Aorta (tissue), 5 donors: Measurements from ENCODE around the gene CFAP97. TPM values are rescaled to one million over a fixed set of nuclear protein-coding genes. Genes with fewer than 3 reads are reported as not detected.

Experiments
- ATAC-seq: fragments of 200-7000 bp; cut with Tn5 transposase; one replicate; pipeline ENCODE4 v1.9.1; 2022; ENCODE audit warnings: moderate library complexity; ENCODE audit not compliant: low FRiP score
- DNase-seq, 2 donors: peaks; one replicate each; pipeline ENCODE4 v3.0.0-alpha.2; 2020
- H3K27ac ChIP-seq, 2 donors: one replicate each; pipeline ENCODE4 v1.5.1; 2013; ENCODE audit warnings: low read length in 2 of 2, mild to moderate bottlenecking in 2 of 2, moderate library complexity in 2 of 2, control low read depth in 1 of 2, inconsistent platforms in 1 of 2, low read depth in 1 of 2
- H3K27me3 ChIP-seq, 2 donors: one replicate each; pipeline ENCODE4 v1.6.1; 2013; ENCODE audit warnings: control low read depth in 1 of 2, low read length in 1 of 2, mild to moderate bottlenecking in 1 of 2, moderate library complexity in 1 of 2; ENCODE audit not compliant: insufficient read depth in 2 of 2, control insufficient read depth in 1 of 2
- H3K36me3 ChIP-seq, 2 donors: one replicate each; pipeline ENCODE4 v1.6.1; 2013; ENCODE audit warnings: control low read depth in 1 of 2, low read length in 1 of 2, mild to moderate bottlenecking in 1 of 2; ENCODE audit not compliant: insufficient read depth in 2 of 2, control insufficient read depth in 1 of 2
- H3K4me1 ChIP-seq, 2 donors: one replicate each; pipeline ENCODE4 v1.6.1; 2013; ENCODE audit warnings: low read length in 2 of 2, control low read depth in 1 of 2, mild to moderate bottlenecking in 1 of 2, moderate library complexity in 1 of 2; ENCODE audit not compliant: insufficient read depth in 2 of 2, control insufficient read depth in 1 of 2
- H3K4me3 ChIP-seq, 2 donors: one replicate each; pipeline ENCODE4 v1.5.1; 2013; ENCODE audit warnings: low read length in 2 of 2, control low read depth in 1 of 2, mild to moderate bottlenecking in 1 of 2
- H3K9me3 ChIP-seq: one replicate; pipeline ENCODE4 v1.6.1; 2013; ENCODE audit warnings: mild to moderate bottlenecking, low read length; ENCODE audit not compliant: control insufficient read depth
- whole genome bisulfite sequencing, 2 donors: extraction: QIAGEN DNeasy Blood & Tissue Kit; methylation state at CpG; one replicate each; pipeline ENCODE4 v1.1.7; 2013; 5-methylcytosine and 5-hydroxymethylcytosine counted together
- intact Hi-C, 2 donors: fragments of 100-400 bp; cut with DNase I; formaldehyde crosslinking; loops; one replicate each; pipeline versions ENCODE4 v1.14.2 to v1.15.0; 2022
- polyA plus RNA-seq, 2 donors: library from polyadenylated mRNA; stranded (reverse); fragments of 200-250 nt; gene quantifications; one replicate each; pipeline ENCODE4 v1.2.3, GENCODE V29; 2013
- total RNA-seq, 2 donors: library from RNA; stranded (reverse); fragmentation: NEBNext Ultra II Directional; extraction: Animal tissue kit (Norgen Biotek cat#: 25700); gene quantifications; one replicate each; pipeline ENCODE4 v1.2.1, GENCODE V29; 2021
- donor health status: healthy with polysubstance abuse.
- donor health status: Bipolar disorder and iron deficiency.
- donor health status: DM: no; HTN: no; CAD: no.
- donor health status: DM: no; HTN: no; CAD: no.
- donor health status: DM: yes; HTN: yes; CAD: no.

The CFAP97 gene
- total and polyA plus RNA-seq, 4 donors, result 16.6 to 58.4 (median 36.9) TPM

DNA sequence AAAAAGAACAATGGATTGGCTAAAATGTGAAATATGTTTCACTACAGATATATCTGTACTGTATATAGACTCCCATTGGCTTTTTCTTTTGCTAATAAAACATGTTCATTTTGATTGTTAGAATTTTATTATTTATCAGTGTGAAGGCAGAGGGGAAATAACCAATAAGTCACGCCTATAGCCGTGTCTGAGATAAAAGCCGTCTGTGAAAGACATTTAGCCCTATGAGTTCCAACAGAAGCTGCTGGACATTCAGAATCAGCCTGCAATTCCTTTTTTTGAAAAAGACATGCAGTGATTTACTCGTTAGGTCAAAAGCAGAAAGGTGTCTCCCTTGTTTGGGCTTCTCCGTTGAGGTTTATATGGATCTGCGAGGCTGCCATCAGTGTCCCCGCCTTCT is 84.9 kb downstream of the CFAP97 start:
- no peak for DNase-seq
- 95 to 96% methylated on average over 7 of the region's 7 CpGs for WGBS, 2 donors

DNA sequence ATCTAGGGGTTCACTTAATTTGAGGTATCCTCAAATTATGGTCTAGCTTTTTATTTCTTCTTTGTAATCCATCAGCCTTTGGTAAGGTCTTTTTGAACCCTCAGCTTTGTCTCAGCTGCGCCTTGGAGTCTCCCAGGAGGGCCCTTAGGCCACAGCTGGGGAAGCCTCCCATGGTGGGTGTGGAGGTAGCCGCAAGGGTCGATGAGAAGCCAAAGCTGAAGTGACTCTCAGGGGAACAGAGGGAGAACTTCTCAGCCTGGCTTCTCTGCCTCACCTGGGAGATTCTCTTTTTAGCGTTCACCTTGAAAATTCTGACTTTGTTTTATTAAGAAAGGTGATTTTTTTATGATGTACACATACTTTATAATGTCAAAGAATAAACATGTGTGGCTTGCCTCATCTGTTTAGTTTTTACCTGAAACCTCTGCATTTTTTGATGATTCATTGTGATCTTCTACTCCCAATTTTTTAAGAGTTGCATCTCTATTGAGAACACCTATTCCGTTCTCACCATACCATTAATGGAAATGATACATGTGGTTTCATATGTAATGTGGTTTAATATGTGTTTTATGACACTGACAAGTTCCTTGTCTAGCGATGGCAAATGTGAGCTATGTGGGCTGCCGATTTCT is 86.4 kb downstream of the CFAP97 start:
- H3K27me3 ChIP-seq, result no peaks in the 10 kb centered on the region
- no peaks in the 10 kb centered on the region for H3K4me1 ChIP-seq
- no peaks in the 10 kb centered on the region for H3K9me3 ChIP-seq
- intact Hi-C loops, result no loop called here
- DNase-seq (no peak), ATAC-seq (no peak)
- H3K36me3 ChIP-seq, result no peaks in the 10 kb centered on the region
- no peak overlapping the region for H3K4me3 ChIP-seq
- 91 to 94% methylated on average over 7 of the region's 7 CpGs for WGBS, 2 donors
- no peak overlapping the region for H3K27ac ChIP-seq

More for the DNA sequence above, 84.9 kb downstream of the CFAP97 start:
- intact Hi-C loops, result no loop called here
- no peak overlapping the region for H3K27ac ChIP-seq
- no peaks in the 10 kb centered on the region for H3K27me3 ChIP-seq
- no peak for ATAC-seq
- H3K9me3 ChIP-seq, result no peaks in the 10 kb centered on the region
- H3K36me3 ChIP-seq, result no peaks in the 10 kb centered on the region
- no peaks in the 10 kb centered on the region for H3K4me1 ChIP-seq
- H3K4me3 ChIP-seq, result no peak overlapping the region

DNA sequence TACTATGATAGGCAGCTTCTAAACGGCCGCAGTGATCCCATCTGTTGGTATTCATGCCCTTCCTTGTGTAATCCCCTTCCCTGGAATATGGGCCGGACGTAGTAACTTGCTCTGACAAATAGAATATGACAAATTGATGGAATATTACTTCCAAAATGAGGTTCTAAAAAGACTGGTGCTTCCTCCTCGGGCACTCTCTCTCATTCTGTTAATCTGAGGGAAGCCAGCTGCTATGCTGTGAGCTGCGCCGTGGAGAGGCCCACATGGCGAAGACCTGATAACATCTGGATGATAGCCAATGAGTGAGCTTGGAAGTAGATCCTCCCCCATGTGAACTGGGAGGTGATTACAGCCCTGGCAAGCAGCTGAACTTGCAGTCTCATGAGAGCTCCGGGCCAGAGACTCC is 88.0 kb downstream of the CFAP97 start:
- Histone ChIP-seq H3K4me3 (no peak overlapping the region), H3K4me1 (peaks cover 0 to 3% of the 10 kb centered on the region in 2 donors), H3K36me3 (no peaks in the 10 kb centered on the region), H3K27ac (no peak overlapping the region), H3K9me3 (no peaks in the 10 kb centered on the region), H3K27me3 (no peaks in the 10 kb centered on the region)
- ATAC-seq (no peak), DNase-seq (peak; percentile 55 to 74)
- intact Hi-C loops, result no loop called here
- 10 to 11% methylated on average over 9 of the region's 9 CpGs for WGBS, 2 donors

DNA sequence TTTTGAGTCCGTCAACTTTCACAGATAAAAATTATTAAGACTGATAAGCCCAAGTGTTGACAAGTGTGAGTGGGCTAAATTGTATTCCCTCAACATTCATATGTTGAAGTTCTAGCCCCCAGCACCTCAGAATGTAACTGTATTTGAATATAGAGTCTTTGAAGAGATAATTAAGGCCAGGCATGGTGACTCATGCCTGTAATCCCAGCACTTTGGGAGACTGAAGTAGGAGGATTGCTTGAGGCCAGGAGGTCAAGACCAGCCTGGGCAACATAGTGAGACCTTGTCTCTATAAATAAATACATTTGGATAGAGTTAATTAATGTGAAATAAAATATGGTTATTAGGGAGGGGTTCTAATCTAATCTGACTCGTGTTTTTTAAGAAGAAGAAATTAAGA is 90.5 kb downstream of the CFAP97 start:
- H3K4me1 ChIP-seq, result peaks cover 0 to 3% of the 10 kb centered on the region in 2 donors
- intact Hi-C loops, result no loop called here
- no peaks in the 10 kb centered on the region for H3K36me3 ChIP-seq
- 72 to 78% methylated on average over 2 of the region's 2 CpGs for WGBS, 2 donors
- no peaks in the 10 kb centered on the region for H3K9me3 ChIP-seq
- no peaks in the 10 kb centered on the region for H3K27me3 ChIP-seq
- no peak for ATAC-seq
- H3K27ac ChIP-seq, result no peak overlapping the region
- H3K4me3 ChIP-seq, result no peak overlapping the region
- no peak for DNase-seq

DNA sequence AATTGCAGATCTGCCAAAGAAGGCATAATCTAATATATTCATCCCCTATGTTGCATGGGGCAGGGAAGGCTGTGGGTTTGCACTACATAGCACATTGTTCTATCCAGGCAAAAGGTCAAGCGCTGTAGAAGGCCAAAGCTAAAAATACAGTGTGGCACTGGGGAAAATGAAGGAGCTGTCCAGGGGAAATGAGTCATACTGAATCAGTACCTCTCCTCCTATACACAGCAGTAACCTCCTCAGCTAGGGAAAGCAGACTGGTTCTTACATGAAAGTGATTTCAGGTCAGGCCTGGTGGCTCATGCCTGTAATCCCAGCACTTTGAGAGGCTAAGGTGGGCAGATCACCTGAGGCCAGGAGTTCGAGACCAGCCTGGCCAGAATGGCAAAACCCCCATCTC is 91.7 kb downstream of the CFAP97 start:
- H3K36me3 ChIP-seq, result no peaks in the 10 kb centered on the region
- intact Hi-C loops, result no loop called here
- H3K9me3 ChIP-seq, result no peaks in the 10 kb centered on the region
- WGBS, 2 donors, result 24 to 25% methylated on average over 2 of the region's 2 CpGs
- ATAC-seq (peak; percentile 93), DNase-seq (no peak)
- H3K4me1 ChIP-seq, result peaks cover 0 to 3% of the 10 kb centered on the region in 2 donors
- no peaks in the 10 kb centered on the region for H3K27me3 ChIP-seq
- no peak overlapping the region for H3K4me3 ChIP-seq
- H3K27ac ChIP-seq, result peak overlapping the region in 1 of 2 donors; percentile 52

DNA sequence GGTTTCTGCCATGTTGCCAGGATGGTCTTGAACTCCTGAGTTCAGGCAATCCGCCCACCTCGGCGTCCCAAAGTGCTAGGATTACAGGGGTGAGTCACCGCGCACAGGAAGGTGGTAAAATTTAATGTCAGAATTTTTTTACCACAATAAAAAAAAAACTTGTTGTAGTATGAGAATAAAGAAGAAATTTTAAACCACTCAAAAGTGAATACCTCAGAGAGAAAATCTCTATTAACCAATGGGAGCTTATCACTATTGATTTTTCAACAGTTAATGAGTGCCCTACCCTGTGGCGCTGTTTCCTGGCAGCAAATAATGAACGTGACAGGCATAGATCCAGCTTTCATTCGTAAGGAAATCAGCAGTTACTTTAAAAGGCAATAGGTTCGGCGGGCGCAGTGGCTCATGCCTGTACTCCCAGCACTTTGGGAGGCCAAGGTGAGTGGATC is 93.4 kb downstream of the CFAP97 start:
- WGBS, 2 donors, result 79 to 84% methylated on average over 11 of the region's 11 CpGs
- ATAC-seq (no peak), DNase-seq (no peak)
- intact Hi-C loops, result no loop called here
- H3K4me3 ChIP-seq, result no peak overlapping the region
- H3K27me3 ChIP-seq, result no peaks in the 10 kb centered on the region
- H3K36me3 ChIP-seq, result no peaks in the 10 kb centered on the region
- peaks cover 0 to 3% of the 10 kb centered on the region in 2 donors for H3K4me1 ChIP-seq
- H3K9me3 ChIP-seq, result no peaks in the 10 kb centered on the region
- H3K27ac ChIP-seq, result no peak overlapping the region

DNA sequence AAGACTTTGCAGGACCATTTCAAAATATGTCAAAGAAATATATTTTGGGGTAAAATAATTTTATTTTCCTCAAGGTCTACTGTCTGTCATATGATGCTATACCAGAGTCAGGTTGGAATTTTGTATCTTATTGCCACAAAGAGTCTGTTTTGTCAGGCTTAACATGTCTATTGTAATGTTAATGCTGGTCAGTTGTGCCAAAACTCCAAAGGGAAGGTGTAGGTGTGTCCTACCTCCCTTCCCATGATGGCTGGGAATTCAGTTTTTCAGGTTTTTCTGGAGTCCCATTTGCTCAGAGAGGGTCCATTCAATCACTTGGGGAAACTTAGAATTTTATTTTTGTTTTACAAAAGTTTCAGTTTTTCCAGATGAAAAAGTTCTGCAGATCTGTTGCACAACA is 94.1 kb downstream of the CFAP97 start:
- Histone ChIP-seq H3K27ac (no peak overlapping the region), H3K4me3 (no peak overlapping the region), H3K36me3 (no peaks in the 10 kb centered on the region), H3K4me1 (peaks cover 0 to 3% of the 10 kb centered on the region in 2 donors), H3K27me3 (no peaks in the 10 kb centered on the region), H3K9me3 (no peaks in the 10 kb centered on the region)
- intact Hi-C loops, result no loop called here
- ATAC-seq, result no peak
- no peak for DNase-seq

Other genes with a start within 250 kb of the CFAP97 start
- not detected for gene HELT, start 185.5 kb downstream of the CFAP97 start, total RNA-seq
- not detected for gene HELT, start 185.5 kb downstream of the CFAP97 start, polyA plus RNA-seq
- gene SLC25A4, start 60.7 kb downstream of the CFAP97 start, total RNA-seq, result 100 to 1,000 TPM in 1 of 2 donors, 10 to 100 TPM in 1; 72.6 to 119 TPM
- gene SLC25A4, start 60.7 kb downstream of the CFAP97 start, polyA plus RNA-seq, result 10 to 100 TPM; 89.2 to 95.4 TPM
- 10 to 100 TPM; 36.2 to 44.7 TPM for gene SNX25, start 5.6 kb upstream of the CFAP97 start, total RNA-seq
- gene SNX25, start 5.6 kb upstream of the CFAP97 start, polyA plus RNA-seq, result 10 to 100 TPM in 1 of 2 donors, 1 to 10 TPM in 1; 8.6 to 12.7 TPM
- 1 to 10 TPM; 1.8 to 2.8 TPM for gene LRP2BP, start 191.9 kb upstream of the CFAP97 start, total RNA-seq
- 1 to 10 TPM; 1.1 to 3.4 TPM for gene LRP2BP, start 191.9 kb upstream of the CFAP97 start, polyA plus RNA-seq
- 10 to 100 TPM; 22.2 to 38.6 TPM for gene ANKRD37, start 192.8 kb upstream of the CFAP97 start, total RNA-seq
- gene ANKRD37, start 192.8 kb upstream of the CFAP97 start, polyA plus RNA-seq, result 10 to 100 TPM; 18.9 to 40.5 TPM
- 10 to 100 TPM; 29.5 to 36.1 TPM for gene UFSP2, start 222.0 kb upstream of the CFAP97 start, total RNA-seq
- gene UFSP2, start 222.0 kb upstream of the CFAP97 start, polyA plus RNA-seq, result 10 to 100 TPM; 41.3 to 46.5 TPM